Chondrocyte (in vitro differentiated cells): ENCODE measurements around the gene AHNAK2. TPM values are rescaled to one million over a fixed set of nuclear protein-coding genes. Genes with fewer than 3 reads are reported as not detected.
A peak's percentile ranks its signal among the peaks of the same experiment; 100 is the strongest.

ENCODE experiments used
- DNase-seq: peaks from one replicate; pipeline ENCODE4 v3.0.0; 2021; ENCODE audit warnings: mixed read lengths, low spot score
- H3K27ac Mint-ChIP-seq: one replicate; pipeline ENCODE4 v1.8.0; 2021; ENCODE audit warnings: mild to moderate bottlenecking, moderate library complexity, mixed read lengths; ENCODE audit not compliant: unreplicated experiment
- H3K27me3 Mint-ChIP-seq: 2 replicates; pipeline ENCODE4 v1.8.0; 2021; ENCODE audit warnings: low read depth, mixed read lengths
- H3K36me3 Mint-ChIP-seq: 2 replicates; pipeline ENCODE4 v1.8.0; 2021; ENCODE audit warnings: low read depth, mixed read lengths
- H3K4me1 Mint-ChIP-seq: 2 replicates; pipeline ENCODE4 v1.8.0; 2021; ENCODE audit warnings: low read depth, mild to moderate bottlenecking, mixed read lengths
- H3K4me3 Mint-ChIP-seq: one replicate; pipeline ENCODE4 v1.8.0; 2021; ENCODE audit warnings: mild to moderate bottlenecking, moderate library complexity, mixed read lengths; ENCODE audit not compliant: unreplicated experiment
- H3K9me3 Mint-ChIP-seq: 2 replicates; pipeline ENCODE4 v1.8.0; 2021; ENCODE audit warnings: low read depth, mixed read lengths
- CTCF ChIP-seq: fragments of 200-600 bp; sonication (generic); IDR thresholded peaks from 2 replicates; pipeline ENCODE4 v1.5.0; 2021; ENCODE audit warnings: antibody characterized with exemption, mild to moderate bottlenecking, moderate library complexity
- total RNA-seq: library from RNA; stranded (reverse); gene quantifications from 3 replicates; pipeline ENCODE4 v1.2.1, GENCODE V29; 2021

Gene AHNAK2
- total RNA-seq, 1 donor from 2014 or later = 271 TPM

GRCh38 chr14:104942586-104942985, 35.6 kb downstream of the AHNAK2 start:
- Mint-ChIP-seq H3K27me3 (no peaks in the 10 kb centered on the region), H3K9me3 (no peaks in the 10 kb centered on the region), H3K4me3 (no peak overlapping the region), H3K27ac (no peak overlapping the region), H3K4me1 (no peaks in the 10 kb centered on the region), H3K36me3 (peaks cover 41% of the 10 kb centered on the region)
- TF ChIP-seq CTCF = no peak
- peak; percentile 81 for DNase-seq

GRCh38 chr14:104941508-104942365, 36.4 kb downstream of the AHNAK2 start:
- no peak overlapping the region for H3K4me3 Mint-ChIP-seq
- no peaks in the 10 kb centered on the region for H3K4me1 Mint-ChIP-seq
- no peak for TF ChIP-seq CTCF
- peak; percentile 80 for DNase-seq
- no peaks in the 10 kb centered on the region for H3K9me3 Mint-ChIP-seq
- no peak overlapping the region for H3K27ac Mint-ChIP-seq
- peaks cover 38% of the 10 kb centered on the region for H3K36me3 Mint-ChIP-seq
- H3K27me3 Mint-ChIP-seq = no peaks in the 10 kb centered on the region

- TF ChIP-seq CTCF = peak; percentile 26
- Mint-ChIP-seq H3K27ac (no peak overlapping the region), H3K4me3 (no peak overlapping the region), H3K27me3 (no peaks in the 10 kb centered on the region), H3K9me3 (no peaks in the 10 kb centered on the region), H3K36me3 (peaks cover 35% of the 10 kb centered on the region), H3K4me1 (no peaks in the 10 kb centered on the region)
- DNase-seq = peak; percentile 37
Measured at GRCh38 chr14:104940526-104941150, 37.5 kb downstream of the AHNAK2 start.

- H3K4me3 Mint-ChIP-seq = no peak overlapping the region
- H3K27ac Mint-ChIP-seq = no peak overlapping the region
- DNase-seq = peak; percentile 41
- H3K27me3 Mint-ChIP-seq = no peaks in the 10 kb centered on the region
- no peak for TF ChIP-seq CTCF
- no peaks in the 10 kb centered on the region for H3K9me3 Mint-ChIP-seq
- H3K4me1 Mint-ChIP-seq = no peaks in the 10 kb centered on the region
- peaks cover 32% of the 10 kb centered on the region for H3K36me3 Mint-ChIP-seq
Measured at GRCh38 chr14:104939666-104940410, 38.3 kb downstream of the AHNAK2 start.

GRCh38 chr14:104938960-104939359, 39.2 kb downstream of the AHNAK2 start:
- H3K27me3 Mint-ChIP-seq = no peaks in the 10 kb centered on the region

More at GRCh38 chr14:104938960-104939359, 39.2 kb downstream of the AHNAK2 start:
- Mint-ChIP-seq H3K4me1 (peaks cover 4% of the 10 kb centered on the region), H3K9me3 (no peaks in the 10 kb centered on the region), H3K36me3 (peaks cover 26% of the 10 kb centered on the region), H3K4me3 (no peak overlapping the region), H3K27ac (no peak overlapping the region)
- no peak for TF ChIP-seq CTCF
- DNase-seq = no peak
